Right atrium auricular region (tissue), 2 donors: ENCODE data around the gene DLG2. TPM values are rescaled to one million over a fixed set of nuclear protein-coding genes. Genes with fewer than 3 reads are reported as not detected.

Experiments used
- total RNA-seq, 2 donors: library from RNA; depleted of rRNA; stranded (reverse); fragments of >200 nt; gene quantifications; one replicate each; pipeline ENCODE4 v1.1.0, GENCODE V29; 2016

Gene DLG2
- total RNA-seq, 2 donors from 2014 or later = 6.6 to 6.7 TPM

Other genes starting within 250 kb of the DLG2 start
- 10 to 100 TPM; 37.2 to 63.7 TPM for gene TMEM126B, start 1.2 kb upstream of the DLG2 start, total RNA-seq
- gene TMEM126A, start 20.6 kb upstream of the DLG2 start, total RNA-seq = 10 to 100 TPM; 33.8 to 70.6 TPM
- gene CREBZF, start 37.8 kb upstream of the DLG2 start, total RNA-seq = 10 to 100 TPM; 11.6 to 13.6 TPM
- gene CCDC89, start 58.9 kb upstream of the DLG2 start, total RNA-seq = 1 to 10 TPM in 1 of 2 donors, under 1 TPM in 1; 0.24 to 1.1 TPM
- gene SYTL2, start 183.8 kb upstream of the DLG2 start, total RNA-seq = 10 to 100 TPM in 1 of 2 donors, 1 to 10 TPM in 1; 5.0 to 12.1 TPM
- gene CCDC83, start 228.0 kb upstream of the DLG2 start, total RNA-seq = not detected